Activated CD4-positive, alpha-beta memory T cell treated with anti-CD3 and anti-CD28 coated beads for 36 hours (primary cell): ENCODE results near the gene CENATAC. TPM values are rescaled to one million over a fixed set of nuclear protein-coding genes. Genes with fewer than 3 reads are reported as not detected.

ENCODE experiments used
- CTCF ChIA-PET: fragments of 350-600 bp; sonication (Branson Sonifier 250); formaldehyde crosslinking; loops from one replicate; lab custom pipeline; 2021; ENCODE audit warnings: antibody characterized with exemption, inconsistent platforms; lab: Charles Lee
- POLR2A ChIA-PET: fragments of 350-600 bp; sonication (Branson Sonifier 250); formaldehyde crosslinking; loops from one replicate; lab custom pipeline; 2021; ENCODE audit warnings: antibody characterized with exemption; lab: Charles Lee
- DNase-seq: peaks from one replicate; pipeline ENCODE4 v3.0.0-alpha.2; 2020
- H3K27ac Mint-ChIP-seq: one replicate; pipeline ENCODE4 v1.8.0; 2021; ENCODE audit warnings: mixed read lengths
- H3K27me3 Mint-ChIP-seq: one replicate; pipeline ENCODE4 v1.8.0; 2021; ENCODE audit warnings: mixed read lengths
- H3K36me3 Mint-ChIP-seq: one replicate; pipeline ENCODE4 v1.8.0; 2021; ENCODE audit warnings: mixed read lengths
- H3K4me1 Mint-ChIP-seq: one replicate; pipeline ENCODE4 v1.8.0; 2021; ENCODE audit warnings: low read depth, mixed read lengths
- H3K4me3 Mint-ChIP-seq: one replicate; pipeline ENCODE4 v1.8.0; 2021; ENCODE audit warnings: mild to moderate bottlenecking, mixed read lengths
- H3K9me3 Mint-ChIP-seq: one replicate; pipeline ENCODE4 v1.8.0; 2021; ENCODE audit warnings: mixed read lengths
- intact Hi-C: fragments of 100-400 bp; cut with micrococcal nuclease; formaldehyde crosslinking; loops from one replicate; pipeline ENCODE4 v1.15.1; 2023
- total RNA-seq, 2 experiments: library from RNA; stranded (reverse); gene quantifications; one replicate each; pipeline ENCODE4 v1.2.3, GENCODE V29; 2021

The CENATAC gene
- total RNA-seq, 2 experiments from 2014 or later = 21.4 to 22.3 TPM

GRCh38 chr11:119041821-119042514 is 44.0 kb downstream of the CENATAC start:
- H3K27me3 Mint-ChIP-seq = no peaks in the 10 kb centered on the region
- peaks cover 15% of the 10 kb centered on the region for H3K36me3 Mint-ChIP-seq
- CTCF ChIA-PET = interaction anchor here (0.6 to 1.9 kb wide), 3 partner anchors 11 to 185 kb away, joined by 3 to 8 read pairs (median 3); partner anchors contain the start of gene SLC37A4
- H3K9me3 Mint-ChIP-seq = no peaks in the 10 kb centered on the region
- intact Hi-C loops = no loop called here
- H3K4me3 Mint-ChIP-seq = no peak overlapping the region
- peaks cover 7% of the 10 kb centered on the region for H3K4me1 Mint-ChIP-seq
- no peak for DNase-seq
- POLR2A ChIA-PET = no interaction called here
- no peak overlapping the region for H3K27ac Mint-ChIP-seq

- POLR2A ChIA-PET = no interaction called here
- no peak overlapping the region for H3K4me3 Mint-ChIP-seq
Measured at GRCh38 chr11:119042927-119043326, 45.0 kb downstream of the CENATAC start.

GRCh38 chr11:119044708-119045107 is 46.8 kb downstream of the CENATAC start:
- intact Hi-C loops = no loop called here
- no peak for DNase-seq
- no peak overlapping the region for H3K4me3 Mint-ChIP-seq
- CTCF ChIA-PET = no interaction called here
- H3K27ac Mint-ChIP-seq = no peak overlapping the region
- POLR2A ChIA-PET = no interaction called here
- H3K9me3 Mint-ChIP-seq = no peaks in the 10 kb centered on the region
- H3K4me1 Mint-ChIP-seq = peaks cover 7% of the 10 kb centered on the region
- peaks cover 37% of the 10 kb centered on the region for H3K36me3 Mint-ChIP-seq
- H3K27me3 Mint-ChIP-seq = no peaks in the 10 kb centered on the region

More at GRCh38 chr11:119042927-119043326, 45.0 kb downstream of the CENATAC start:
- Mint-ChIP-seq H3K27me3 (no peaks in the 10 kb centered on the region), H3K9me3 (no peaks in the 10 kb centered on the region), H3K4me1 (peaks cover 7% of the 10 kb centered on the region), H3K27ac (no peak overlapping the region), H3K36me3 (peaks cover 23% of the 10 kb centered on the region)
- CTCF ChIA-PET = interaction anchor here (1.0 to 1.9 kb wide), 3 partner anchors 12 to 241 kb away, joined by 3 to 8 read pairs (median 3); partner anchors contain the start of genes HMBS and SLC37A4
- DNase-seq = no peak
- intact Hi-C loops = no loop called here

GRCh38 chr11:119046489-119046888 is 48.6 kb downstream of the CENATAC start:
- intact Hi-C loops = no loop called here

GRCh38 chr11:119047205-119047604 is 49.3 kb downstream of the CENATAC start:
- Mint-ChIP-seq H3K27me3 (no peaks in the 10 kb centered on the region), H3K36me3 (peaks cover 55% of the 10 kb centered on the region), H3K4me1 (peaks cover 14% of the 10 kb centered on the region), H3K4me3 (no peak overlapping the region), H3K27ac (peak overlapping the region; percentile 14), H3K9me3 (no peaks in the 10 kb centered on the region)
- peak; percentile 38 for DNase-seq
- CTCF ChIA-PET = interaction anchor here (1.2 to 1.3 kb wide), 3 partner anchors 8 to 12 kb away, joined by 3 to 6 read pairs (median 3); no protein-coding TSS in a partner anchor
- POLR2A ChIA-PET = interaction anchor here (0.6 to 2.6 kb wide), 2 partner anchors 9 to 22 kb away, joined by 3 to 12 read pairs; partner anchors contain the start of gene HYOU1
- intact Hi-C loops = no loop called here

More at GRCh38 chr11:119046489-119046888, 48.6 kb downstream of the CENATAC start:
- ChIA-PET POLR2A (interaction anchor here (0.6 to 2.6 kb wide), 3 partner anchors 10 to 388 kb away, joined by 3 to 12 read pairs (median 3); partner anchors contain the start of gene HYOU1), CTCF (interaction anchor here (1.2 kb wide), 2 partner anchors 9 to 10 kb away, joined by 3 to 6 read pairs; no protein-coding TSS in a partner anchor)
- Mint-ChIP-seq H3K27me3 (no peaks in the 10 kb centered on the region), H3K4me1 (peaks cover 13% of the 10 kb centered on the region), H3K27ac (no peak overlapping the region), H3K36me3 (peaks cover 50% of the 10 kb centered on the region), H3K4me3 (no peak overlapping the region), H3K9me3 (no peaks in the 10 kb centered on the region)
- no peak for DNase-seq

- no peak for DNase-seq
- CTCF ChIA-PET = interaction anchor here (1.1 to 1.3 kb wide), 2 partner anchors 14 to 119 kb away, joined by 3 read pairs; no protein-coding TSS in a partner anchor
- Mint-ChIP-seq H3K9me3 (no peaks in the 10 kb centered on the region), H3K27ac (no peak overlapping the region), H3K4me3 (no peak overlapping the region), H3K36me3 (peaks cover 68% of the 10 kb centered on the region), H3K27me3 (no peaks in the 10 kb centered on the region), H3K4me1 (peaks cover 20% of the 10 kb centered on the region)
- POLR2A ChIA-PET = interaction anchor here (2.6 kb wide), 1 partner anchor 8 kb away, joined by 12 read pairs; the partner anchor contains the start of gene HYOU1
- intact Hi-C loops = no loop called here
Measured at GRCh38 chr11:119048644-119049043, 50.7 kb downstream of the CENATAC start.

- no peak for DNase-seq
- no peaks in the 10 kb centered on the region for H3K9me3 Mint-ChIP-seq
- H3K27me3 Mint-ChIP-seq = no peaks in the 10 kb centered on the region
- POLR2A ChIA-PET = interaction anchor here (2.6 kb wide), 1 partner anchor 7 kb away, joined by 12 read pairs; the partner anchor contains the start of gene HYOU1
- peaks cover 20% of the 10 kb centered on the region for H3K4me1 Mint-ChIP-seq
- CTCF ChIA-PET = no interaction called here
- intact Hi-C loops = no loop called here
- H3K36me3 Mint-ChIP-seq = peaks cover 72% of the 10 kb centered on the region
- H3K27ac Mint-ChIP-seq = no peak overlapping the region
- H3K4me3 Mint-ChIP-seq = no peak overlapping the region
Measured at GRCh38 chr11:119049081-119049480, 51.1 kb downstream of the CENATAC start.

GRCh38 chr11:119051440-119052162 is 53.7 kb downstream of the CENATAC start:
- POLR2A ChIA-PET = interaction anchor here (0.8 to 1.6 kb wide), 3 partner anchors 16 to 47 kb away, joined by 4 to 5 read pairs (median 4); partner anchors contain the start of genes SLC37A4 and VPS11
- intact Hi-C loops = no loop called here
- H3K36me3 Mint-ChIP-seq = peaks cover 68% of the 10 kb centered on the region
- peaks cover 38% of the 10 kb centered on the region for H3K4me1 Mint-ChIP-seq
- peak overlapping the region; percentile 58 for H3K4me3 Mint-ChIP-seq
- CTCF ChIA-PET = interaction anchor here (1.6 to 2.1 kb wide), 2 partner anchors 20 to 28 kb away, joined by 4 to 5 read pairs; no protein-coding TSS in a partner anchor
- H3K27me3 Mint-ChIP-seq = no peaks in the 10 kb centered on the region
- H3K9me3 Mint-ChIP-seq = no peaks in the 10 kb centered on the region
- peak; percentile 61 for DNase-seq
- H3K27ac Mint-ChIP-seq = peak overlapping the region; percentile 74

GRCh38 chr11:119052163-119052814 is 54.4 kb downstream of the CENATAC start:
- peaks cover 38% of the 10 kb centered on the region for H3K4me1 Mint-ChIP-seq
- ChIA-PET POLR2A (interaction anchor here (1.6 kb wide), 1 partner anchor 16 kb away, joined by 4 read pairs; the partner anchor contains the start of gene VPS11), CTCF (no interaction called here)
- H3K36me3 Mint-ChIP-seq = peaks cover 67% of the 10 kb centered on the region
- intact Hi-C loops = no loop called here
- no peaks in the 10 kb centered on the region for H3K27me3 Mint-ChIP-seq
- DNase-seq = no peak
- peak overlapping the region; percentile 74 for H3K27ac Mint-ChIP-seq
- H3K4me3 Mint-ChIP-seq = no peak overlapping the region
- H3K9me3 Mint-ChIP-seq = no peaks in the 10 kb centered on the region

- POLR2A ChIA-PET = interaction anchor here (4.7 kb wide), 1 partner anchor 13 kb away, joined by 35 read pairs; the partner anchor contains the start of gene VPS11
- intact Hi-C loops = no loop called here
- Mint-ChIP-seq H3K27ac (no peak overlapping the region), H3K36me3 (peaks cover 53% of the 10 kb centered on the region), H3K4me1 (peaks cover 50% of the 10 kb centered on the region), H3K4me3 (peak overlapping the region; percentile 16), H3K9me3 (no peaks in the 10 kb centered on the region), H3K27me3 (no peaks in the 10 kb centered on the region)
- no peak for DNase-seq
- CTCF ChIA-PET = interaction anchor here (0.8 to 1.5 kb wide), 3 partner anchors 8 to 36 kb away, joined by 3 to 4 read pairs (median 3); partner anchors contain the start of genes SLC37A4 and TRAPPC4
Measured at GRCh38 chr11:119054418-119054817, 56.5 kb downstream of the CENATAC start.

GRCh38 chr11:119055901-119056300 is 58.0 kb downstream of the CENATAC start:
- Mint-ChIP-seq H3K9me3 (no peaks in the 10 kb centered on the region), H3K4me1 (peaks cover 49% of the 10 kb centered on the region), H3K27me3 (no peaks in the 10 kb centered on the region), H3K4me3 (peak overlapping the region; percentile 96), H3K36me3 (peaks cover 43% of the 10 kb centered on the region), H3K27ac (peak overlapping the region; percentile 55)
- ChIA-PET POLR2A (interaction anchor here (0.7 to 4.7 kb wide), 10 partner anchors 8 to 265 kb away, joined by 3 to 35 read pairs (median 6); partner anchors contain the start of genes C2CD2L, DPAGT1, HINFP and HMBS), CTCF (interaction anchor here (0.7 to 2.0 kb wide), 12 partner anchors 9 to 150 kb away, joined by 3 to 12 read pairs (median 5); partner anchors contain the start of genes CBL, HINFP, HMBS and RPS25)
- peak; percentile 26 for DNase-seq
- intact Hi-C loops = loop anchor here (2.0 kb wide), 1 partner anchor 141 kb away; no protein-coding TSS in a partner anchor
